KBM-7 (cell line): ENCODE data around the gene DNAJC1.

Source experiments
- DNase-seq: peaks from one replicate; pipeline ENCODE4 v3.0.0-alpha.2; 2015
- in situ Hi-C: fragments of 300-500 bp; cut with MboI; formaldehyde crosslinking; loops from 2 replicates; pipeline ENCODE4 v1.14.3; 2020; ENCODE audit warnings: low sequenced_read_pairs, low pct_unique_long_range_greater_than_20kb, mixed read lengths

The DNAJC1 gene

GRCh38 chr10:21975378-21975990, 28.0 kb downstream of the DNAJC1 start:
- in situ Hi-C loops, result loop anchor here (25.0 kb wide), 2 partner anchors 612 to 1012 kb away; no protein-coding TSS in a partner anchor
- DNase-seq, result no peak

- in situ Hi-C loops, result no loop called here
- no peak for DNase-seq
These were observed 30.9 kb downstream of the DNAJC1 start for GRCh38 chr10:21972584-21972983.

- in situ Hi-C loops, result no loop called here
- no peak for DNase-seq
These were observed 33.9 kb downstream of the DNAJC1 start for GRCh38 chr10:21969326-21970287.

- in situ Hi-C loops, result no loop called here
- no peak for DNase-seq
These were observed 38.4 kb downstream of the DNAJC1 start for GRCh38 chr10:21964983-21965665.

- in situ Hi-C loops, result no loop called here
- DNase-seq, result no peak
These were observed 41.2 kb downstream of the DNAJC1 start for GRCh38 chr10:21962358-21962757.

- in situ Hi-C loops, result no loop called here
- DNase-seq, result no peak
These were observed 41.7 kb downstream of the DNAJC1 start for GRCh38 chr10:21961847-21962246.

GRCh38 chr10:21959998-21960397, 43.5 kb downstream of the DNAJC1 start:
- in situ Hi-C loops, result no loop called here
- no peak for DNase-seq

- in situ Hi-C loops, result no loop called here
These were observed 48.8 kb downstream of the DNAJC1 start for GRCh38 chr10:21954690-21955089.

GRCh38 chr10:21954132-21954531, 49.4 kb downstream of the DNAJC1 start:
- in situ Hi-C loops, result no loop called here
- DNase-seq, result no peak

More at GRCh38 chr10:21954690-21955089, 48.8 kb downstream of the DNAJC1 start:
- DNase-seq, result no peak

GRCh38 chr10:21953585-21954057, 49.9 kb downstream of the DNAJC1 start:
- in situ Hi-C loops, result no loop called here
- peak; percentile 58 for DNase-seq

- in situ Hi-C loops, result no loop called here
- no peak for DNase-seq
These were observed 53.0 kb downstream of the DNAJC1 start for GRCh38 chr10:21950566-21950965.

GRCh38 chr10:21946946-21947345, 56.6 kb downstream of the DNAJC1 start:
- no peak for DNase-seq

GRCh38 chr10:21944727-21945386, 58.7 kb downstream of the DNAJC1 start:
- DNase-seq, result no peak
- in situ Hi-C loops, result no loop called here

More at GRCh38 chr10:21946946-21947345, 56.6 kb downstream of the DNAJC1 start:
- in situ Hi-C loops, result no loop called here

- in situ Hi-C loops, result no loop called here
- DNase-seq, result peak; percentile 72
These were observed 59.8 kb downstream of the DNAJC1 start for GRCh38 chr10:21943633-21944265.

- in situ Hi-C loops, result no loop called here
- no peak for DNase-seq
These were observed 68.0 kb downstream of the DNAJC1 start for GRCh38 chr10:21935439-21936023.

GRCh38 chr10:21934307-21934706, 69.2 kb downstream of the DNAJC1 start:
- in situ Hi-C loops, result no loop called here
- DNase-seq, result no peak

GRCh38 chr10:21929070-21929469, 74.5 kb downstream of the DNAJC1 start:
- no peak for DNase-seq
- in situ Hi-C loops, result no loop called here

- in situ Hi-C loops, result no loop called here
- DNase-seq, result no peak
These were observed 75.7 kb downstream of the DNAJC1 start for GRCh38 chr10:21927631-21928353.
